ENCODE results near the gene PPP3CA. TPM values are rescaled to one million over a fixed set of nuclear protein-coding genes. Genes with fewer than 3 reads are reported as not detected.

PPP3CA gene
- total and polyA plus RNA-seq, 4 experiments from 2014 or later = 5.0 to 41.8 (median 22.9) TPM

DNA sequence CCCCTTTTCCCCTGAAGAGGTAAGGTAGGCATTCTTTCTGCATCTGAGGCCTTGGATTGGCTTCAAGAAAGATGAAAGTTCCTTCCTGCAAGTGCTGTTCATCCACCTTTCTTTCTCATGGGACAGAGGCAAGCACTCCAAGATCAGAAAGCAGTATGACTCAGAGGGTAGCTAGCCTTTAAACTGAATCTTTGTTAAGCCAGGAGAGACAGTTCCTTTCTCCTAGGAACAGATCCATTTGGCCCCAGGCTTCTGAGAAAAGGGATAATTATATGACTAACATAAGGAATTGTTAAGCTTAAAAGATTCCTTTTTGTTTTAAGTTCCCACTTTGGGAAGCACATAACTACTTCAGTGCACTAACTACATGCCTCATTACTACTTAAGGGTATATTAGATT, 192.0 kb downstream of the PPP3CA start:
- CTCF ChIA-PET (ENCODE audit: partially characterized antibody) = interaction anchor here (1.3 to 1.9 kb wide), 2 partner anchors 10 to 17 kb away, joined by 5 read pairs; no protein-coding TSS in a partner anchor
- no peak for DNase-seq

DNA sequence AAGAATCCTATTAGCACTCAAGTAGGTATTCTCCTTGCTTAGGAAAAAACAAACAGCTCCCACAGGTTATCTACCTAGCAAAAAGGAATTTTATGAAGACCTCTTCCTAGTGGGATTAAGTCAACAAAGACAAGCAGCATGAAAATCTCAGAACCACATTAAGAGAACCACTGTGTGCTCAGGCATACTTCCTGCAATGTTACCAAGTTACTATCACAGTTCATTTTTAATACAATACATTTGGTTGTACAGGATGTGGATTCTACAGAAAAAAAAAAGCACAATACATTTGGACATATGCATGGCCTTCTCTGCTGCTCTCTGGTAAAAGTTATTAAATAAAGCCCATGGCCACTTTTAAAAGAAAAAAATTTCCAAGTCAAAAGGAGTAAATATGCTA, 193.7 kb downstream of the PPP3CA start:
- Mint-ChIP-seq H3K36me3 (peaks cover 0 to 1% of the 10 kb centered on the region in 2 donors), H3K4me1 (peaks cover 39 to 58% (median 45%) of the 10 kb centered on the region in 4 donors), H3K27me3 (no peaks in the 10 kb centered on the region), H3K9me3 (no peaks in the 10 kb centered on the region), H3K4me3 (no peak overlapping the region), H3K27ac (peak overlapping the region in 1 of 7 donors; percentile 38)
- Histone ChIP-seq H3K27me3 (ENCODE audit: insufficient read depth, low read length) (no peaks in the 10 kb centered on the region), H3K36me3 (ENCODE audit: insufficient read depth, low read length) (no peaks in the 10 kb centered on the region), H3K9me3 (ENCODE audit: control insufficient read depth in 1 of 2, low read length in 2 of 2) (no peaks in the 10 kb centered on the region), H3K4me3 (ENCODE audit: low read length in 2 of 2) (no peak overlapping the region), H3K4me1 (ENCODE audit: insufficient read depth, low read length) (peaks cover 20% of the 10 kb centered on the region), H3K27ac (ENCODE audit: low read depth, low read length) (no peak overlapping the region)
- intact Hi-C loops (cut with micrococcal nuclease) = no loop called here
- no peak for DNase-seq
- ChIA-PET POLR2A (ENCODE audit: partially characterized antibody) (interaction anchor here (0.7 kb wide), 1 partner anchor 146 kb away, joined by 3 read pairs; no protein-coding TSS in a partner anchor), CTCF (ENCODE audit: partially characterized antibody) (no interaction called here)

More for the DNA sequence above, 192.0 kb downstream of the PPP3CA start:
- Mint-ChIP-seq H3K9me3 (no peaks in the 10 kb centered on the region), H3K27me3 (no peaks in the 10 kb centered on the region), H3K4me3 (no peak overlapping the region), H3K27ac (no peak overlapping the region), H3K4me1 (peaks cover 39 to 57% (median 49%) of the 10 kb centered on the region in 4 donors), H3K36me3 (peaks cover 0 to 1% of the 10 kb centered on the region in 2 donors)
- no peaks in the 10 kb centered on the region for H3K9me3 ChIP-seq (ENCODE audit: control insufficient read depth in 1 of 2, low read length in 2 of 2)
- POLR2A ChIA-PET (ENCODE audit: partially characterized antibody) = no interaction called here
- no peak overlapping the region for H3K4me3 ChIP-seq (ENCODE audit: low read length in 2 of 2)
- peaks cover 20% of the 10 kb centered on the region for H3K4me1 ChIP-seq (ENCODE audit: insufficient read depth, low read length)
- no peak overlapping the region for H3K27ac ChIP-seq (ENCODE audit: low read depth, low read length)
- no peaks in the 10 kb centered on the region for H3K27me3 ChIP-seq (ENCODE audit: insufficient read depth, low read length)
- intact Hi-C loops (cut with micrococcal nuclease) = no loop called here
- H3K36me3 ChIP-seq (ENCODE audit: insufficient read depth, low read length) = no peaks in the 10 kb centered on the region

DNA sequence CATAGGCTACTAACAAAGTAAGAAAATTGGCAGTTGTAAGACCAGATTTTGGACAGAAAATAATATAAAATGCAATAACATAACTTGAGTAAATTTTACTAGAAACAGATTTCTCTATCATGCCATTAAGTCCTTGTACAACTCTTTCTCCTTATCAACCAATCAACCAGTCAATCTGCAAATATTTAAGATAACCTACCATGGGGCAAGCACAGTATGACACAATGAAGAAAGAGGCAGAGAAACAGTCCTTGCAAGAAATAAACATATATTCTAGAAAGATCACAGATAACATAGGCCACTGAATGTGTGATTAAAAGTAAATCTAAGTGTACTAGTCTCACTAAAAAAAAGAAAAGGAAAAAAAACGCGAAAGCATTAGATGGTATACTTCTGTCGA, 194.8 kb downstream of the PPP3CA start:
- no peak for DNase-seq
- no peak overlapping the region for H3K27ac ChIP-seq (ENCODE audit: low read depth, low read length)
- no peaks in the 10 kb centered on the region for H3K36me3 ChIP-seq (ENCODE audit: insufficient read depth, low read length)
- H3K4me1 ChIP-seq (ENCODE audit: insufficient read depth, low read length) = peaks cover 18% of the 10 kb centered on the region
- Mint-ChIP-seq H3K4me1 (peaks cover 36 to 49% (median 39%) of the 10 kb centered on the region in 4 donors), H3K27me3 (no peaks in the 10 kb centered on the region), H3K36me3 (peaks cover 0 to 1% of the 10 kb centered on the region in 2 donors), H3K9me3 (no peaks in the 10 kb centered on the region), H3K4me3 (no peak overlapping the region), H3K27ac (no peak overlapping the region)
- H3K4me3 ChIP-seq (ENCODE audit: low read length in 2 of 2) = no peak overlapping the region
- no peaks in the 10 kb centered on the region for H3K27me3 ChIP-seq (ENCODE audit: insufficient read depth, low read length)
- ChIA-PET CTCF (ENCODE audit: partially characterized antibody) (no interaction called here), POLR2A (ENCODE audit: partially characterized antibody) (no interaction called here)
- intact Hi-C loops (cut with micrococcal nuclease) = no loop called here
- H3K9me3 ChIP-seq (ENCODE audit: control insufficient read depth in 1 of 2, low read length in 2 of 2) = no peaks in the 10 kb centered on the region

DNA sequence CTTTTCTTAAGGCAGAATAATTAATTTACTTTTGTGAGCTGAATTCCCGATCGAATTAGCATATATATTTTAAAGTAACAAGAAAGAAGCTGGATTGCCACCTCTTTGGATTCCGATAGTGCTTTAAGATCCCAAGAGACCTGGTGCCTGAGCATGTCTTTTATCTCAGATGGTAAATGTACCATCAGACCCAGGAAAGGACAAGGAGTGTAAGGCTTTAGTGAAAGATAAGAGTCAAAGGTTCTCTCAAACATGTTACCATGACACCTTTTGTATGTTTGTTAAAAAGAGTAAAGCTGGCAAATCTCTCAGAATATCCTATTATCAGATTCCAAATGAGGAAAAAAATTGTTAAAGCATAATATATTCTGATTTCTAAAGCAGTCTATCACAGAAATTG, 198.8 kb downstream of the PPP3CA start:
- no peaks in the 10 kb centered on the region for H3K9me3 Mint-ChIP-seq
- H3K36me3 Mint-ChIP-seq = no peaks in the 10 kb centered on the region
- POLR2A ChIA-PET (ENCODE audit: partially characterized antibody) = interaction anchor here (1.1 to 1.2 kb wide), 2 partner anchors 12 to 43 kb away, joined by 3 to 4 read pairs; no protein-coding TSS in a partner anchor
- H3K27ac ChIP-seq (ENCODE audit: low read depth, low read length) = no peak overlapping the region
- H3K4me3 ChIP-seq (ENCODE audit: low read length in 2 of 2) = no peak overlapping the region
- no peaks in the 10 kb centered on the region for H3K27me3 Mint-ChIP-seq
- H3K36me3 ChIP-seq (ENCODE audit: insufficient read depth, low read length) = no peaks in the 10 kb centered on the region
- peaks cover 16% of the 10 kb centered on the region for H3K4me1 ChIP-seq (ENCODE audit: insufficient read depth, low read length)
- intact Hi-C loops (cut with micrococcal nuclease) = no loop called here
- H3K4me1 Mint-ChIP-seq = peaks cover 25 to 35% (median 29%) of the 10 kb centered on the region in 4 donors
- H3K27ac Mint-ChIP-seq = peak overlapping the region in 1 of 7 donors; percentile 13
- DNase-seq = no peak
- H3K9me3 ChIP-seq (ENCODE audit: control insufficient read depth in 1 of 2, low read length in 2 of 2) = no peaks in the 10 kb centered on the region
- H3K27me3 ChIP-seq (ENCODE audit: insufficient read depth, low read length) = no peaks in the 10 kb centered on the region
- CTCF ChIA-PET (ENCODE audit: partially characterized antibody) = interaction anchor here (0.9 to 1.2 kb wide), 2 partner anchors 9 to 39 kb away, joined by 3 read pairs; no protein-coding TSS in a partner anchor
- H3K4me3 Mint-ChIP-seq = no peak overlapping the region

DNA sequence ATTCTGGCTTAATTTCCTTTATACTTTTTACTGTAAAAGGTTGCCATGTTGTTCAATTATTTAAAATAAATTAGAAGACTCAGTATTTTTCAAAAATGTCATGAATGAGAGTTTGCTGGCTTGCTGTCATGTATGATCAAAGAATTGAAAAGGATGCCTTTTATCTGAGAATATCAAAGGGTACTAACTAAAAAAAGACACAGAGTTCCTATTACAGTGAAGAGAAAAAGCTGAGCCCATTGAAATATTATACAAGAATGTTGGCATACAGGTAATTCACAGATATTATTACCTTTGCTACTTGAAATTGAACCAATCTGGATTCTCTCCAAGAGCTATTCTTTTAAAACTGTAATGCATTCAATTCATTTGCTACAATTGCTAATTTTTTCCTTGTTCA, 200.0 kb downstream of the PPP3CA start:
- H3K36me3 Mint-ChIP-seq = no peaks in the 10 kb centered on the region
- H3K9me3 ChIP-seq (ENCODE audit: control insufficient read depth in 1 of 2, low read length in 2 of 2) = no peaks in the 10 kb centered on the region
- no peak overlapping the region for H3K27ac ChIP-seq (ENCODE audit: low read depth, low read length)
- H3K27me3 Mint-ChIP-seq = no peaks in the 10 kb centered on the region
- peaks cover 20% of the 10 kb centered on the region for H3K4me1 ChIP-seq (ENCODE audit: insufficient read depth, low read length)
- intact Hi-C loops (cut with micrococcal nuclease) = no loop called here
- H3K4me3 ChIP-seq (ENCODE audit: low read length in 2 of 2) = no peak overlapping the region
- ChIA-PET CTCF (ENCODE audit: partially characterized antibody) (interaction anchor here (1.4 kb wide), 1 partner anchor 21 kb away, joined by 3 read pairs; no protein-coding TSS in a partner anchor), POLR2A (ENCODE audit: partially characterized antibody) (interaction anchor here (1.0 to 1.4 kb wide), 2 partner anchors 121 to 127 kb away, joined by 3 to 4 read pairs; no protein-coding TSS in a partner anchor)
- peaks cover 0 to 1% (median 0%) of the 10 kb centered on the region in 8 donors for H3K9me3 Mint-ChIP-seq
- DNase-seq = no peak
- H3K4me3 Mint-ChIP-seq = no peak overlapping the region
- H3K4me1 Mint-ChIP-seq = peaks cover 31 to 34% (median 33%) of the 10 kb centered on the region in 4 donors
- H3K27me3 ChIP-seq (ENCODE audit: insufficient read depth, low read length) = no peaks in the 10 kb centered on the region
- H3K27ac Mint-ChIP-seq = no peak overlapping the region
- no peaks in the 10 kb centered on the region for H3K36me3 ChIP-seq (ENCODE audit: insufficient read depth, low read length)

DNA sequence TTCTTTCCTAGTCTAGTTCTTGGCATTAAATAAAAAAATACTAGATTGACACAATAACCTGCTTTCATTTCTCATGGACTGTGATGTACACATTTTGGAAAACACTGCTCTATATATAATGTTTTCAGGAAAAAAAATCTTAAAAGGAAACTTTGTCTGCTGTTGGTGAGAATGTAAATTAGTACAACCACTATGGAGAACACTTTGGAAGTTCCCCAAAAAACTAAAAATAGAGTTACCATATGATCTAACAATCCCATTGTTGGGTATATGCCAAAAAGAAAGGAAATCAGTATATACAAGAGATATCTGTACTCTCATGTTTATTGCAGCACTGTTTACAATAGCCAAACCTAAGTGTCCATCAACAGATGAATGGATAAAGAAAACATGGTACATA, 202.3 kb downstream of the PPP3CA start:
- peaks cover 0 to 5% of the 10 kb centered on the region in 2 donors for H3K36me3 Mint-ChIP-seq
- Histone ChIP-seq H3K4me1 (ENCODE audit: insufficient read depth, low read length) (peaks cover 30% of the 10 kb centered on the region), H3K9me3 (ENCODE audit: control insufficient read depth in 1 of 2, low read length in 2 of 2) (no peaks in the 10 kb centered on the region), H3K27ac (ENCODE audit: low read depth, low read length) (no peak overlapping the region), H3K4me3 (ENCODE audit: low read length in 2 of 2) (no peak overlapping the region), H3K27me3 (ENCODE audit: insufficient read depth, low read length) (no peaks in the 10 kb centered on the region), H3K36me3 (ENCODE audit: insufficient read depth, low read length) (no peaks in the 10 kb centered on the region)
- H3K27me3 Mint-ChIP-seq = no peaks in the 10 kb centered on the region
- intact Hi-C loops (cut with micrococcal nuclease) = no loop called here
- peaks cover 0 to 1% (median 0%) of the 10 kb centered on the region in 8 donors for H3K9me3 Mint-ChIP-seq
- H3K4me1 Mint-ChIP-seq = peaks cover 37 to 45% (median 42%) of the 10 kb centered on the region in 4 donors
- no peak overlapping the region for H3K27ac Mint-ChIP-seq
- CTCF ChIA-PET (ENCODE audit: partially characterized antibody) = interaction anchor here (1.6 kb wide), 1 partner anchor 11 kb away, joined by 5 read pairs; no protein-coding TSS in a partner anchor
- peak overlapping the region in 1 of 8 donors; percentile 22 for H3K4me3 Mint-ChIP-seq
- POLR2A ChIA-PET (ENCODE audit: partially characterized antibody) = no interaction called here
- no peak for DNase-seq

DNA sequence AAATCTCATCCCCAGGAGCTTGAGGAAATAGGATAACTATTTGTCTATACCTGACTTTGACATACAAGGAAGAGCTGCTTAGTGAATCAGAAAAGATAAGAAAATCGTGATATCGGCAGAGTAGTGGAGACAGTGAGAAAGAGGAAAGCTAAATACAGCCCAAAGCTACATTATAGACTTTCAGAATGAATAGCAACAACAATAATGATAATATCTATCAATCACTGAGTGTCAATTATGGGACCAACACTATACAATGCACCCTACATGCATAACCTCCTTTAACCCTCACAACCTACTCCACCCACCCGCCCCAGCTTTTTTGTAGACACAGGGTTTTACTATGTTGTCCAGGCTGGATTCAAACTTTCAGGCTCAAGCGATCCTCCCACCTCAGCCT, 205.1 kb downstream of the PPP3CA start:
- CTCF ChIA-PET (ENCODE audit: partially characterized antibody) = no interaction called here
- no peaks in the 10 kb centered on the region for H3K27me3 Mint-ChIP-seq
- DNase-seq = no peak
- Histone ChIP-seq H3K4me3 (ENCODE audit: low read length in 2 of 2) (no peak overlapping the region), H3K36me3 (ENCODE audit: insufficient read depth, low read length) (no peaks in the 10 kb centered on the region), H3K9me3 (ENCODE audit: control insufficient read depth in 1 of 2, low read length in 2 of 2) (no peaks in the 10 kb centered on the region), H3K27me3 (ENCODE audit: insufficient read depth, low read length) (no peaks in the 10 kb centered on the region), H3K4me1 (ENCODE audit: insufficient read depth, low read length) (peaks cover 34% of the 10 kb centered on the region), H3K27ac (ENCODE audit: low read depth, low read length) (no peak overlapping the region)
- peaks cover 0 to 1% (median 0%) of the 10 kb centered on the region in 8 donors for H3K9me3 Mint-ChIP-seq
- intact Hi-C loops (cut with micrococcal nuclease) = no loop called here
- H3K36me3 Mint-ChIP-seq = peaks cover 0 to 5% of the 10 kb centered on the region in 2 donors
- peak overlapping the region in 2 of 7 donors; percentile 15 to 20 for H3K27ac Mint-ChIP-seq
- H3K4me1 Mint-ChIP-seq = peaks cover 39 to 55% (median 48%) of the 10 kb centered on the region in 4 donors
- POLR2A ChIA-PET (ENCODE audit: partially characterized antibody) = interaction anchor here (0.7 kb wide), 1 partner anchor 123 kb away, joined by 3 read pairs; no protein-coding TSS in a partner anchor
- no peak overlapping the region for H3K4me3 Mint-ChIP-seq

Measured in CD4-positive, alpha-beta memory T cell (primary cell).